CD4-positive, alpha-beta T cell (primary cell): ENCODE measurements around the gene HIGD1C. TPM values are rescaled to one million over a fixed set of nuclear protein-coding genes. Genes with fewer than 3 reads are reported as not detected.

Experiments used
- ATAC-seq: fragments of 200-7000 bp; cut with Tn5 transposase; one replicate; pipeline ENCODE4 v1.10.0; 2022; ENCODE audit warnings: mild to moderate bottlenecking; ENCODE audit not compliant: poor library complexity
- CTCF ChIA-PET: fragments of 350-600 bp; sonication (Branson Sonifier 250); formaldehyde crosslinking; loops from one replicate; lab custom pipeline; 2021; ENCODE audit warnings: antibody characterized with exemption, inconsistent platforms; lab: Charles Lee
- POLR2A ChIA-PET: fragments of 350-600 bp; sonication (Branson Sonifier 250); formaldehyde crosslinking; loops from one replicate; lab custom pipeline; 2021; ENCODE audit warnings: antibody characterized with exemption, inconsistent platforms; lab: Charles Lee
- DNase-seq, 14 experiments: peaks; one replicate each; pipeline ENCODE4 v3.0.0-alpha.2; 2013 to 2020; ENCODE audit warnings: mixed read lengths in 2 of 14
- H3K27ac ChIP-seq, 2 donors: one replicate each; pipeline versions ENCODE4 v1.5.1 to v1.7.0; 2013; ENCODE audit warnings: low read length in 2 of 2, low read depth in 1 of 2, mild to moderate bottlenecking in 1 of 2
- H3K27me3 ChIP-seq, 2 experiments: 1 replicate in 1 of 2; 2 replicates in 1 of 2; pipeline versions ENCODE4 v1.6.1 to v1.7.0; 2013; ENCODE audit warnings: low read length in 2 of 2, control low read depth in 1 of 2, mild to moderate bottlenecking in 1 of 2, moderate library complexity in 1 of 2; ENCODE audit not compliant: insufficient read depth in 2 of 2, control insufficient read depth in 1 of 2
- H3K36me3 ChIP-seq: one replicate; pipeline ENCODE4 v1.6.1; 2013; ENCODE audit warnings: low read length, control low read depth; ENCODE audit not compliant: insufficient read depth
- H3K4me1 ChIP-seq: one replicate; pipeline ENCODE4 v1.6.1; 2013; ENCODE audit warnings: low read length, control low read depth; ENCODE audit not compliant: insufficient read depth
- H3K4me3 ChIP-seq: one replicate; pipeline ENCODE4 v1.5.1; 2013; ENCODE audit warnings: mild to moderate bottlenecking, low read length, moderate library complexity
- H3K9me3 ChIP-seq, 2 experiments: 1 replicate in 1 of 2; 2 replicates in 1 of 2; pipeline versions ENCODE4 v1.6.1 to v1.7.0; 2013; ENCODE audit warnings: low read length in 2 of 2, mild to moderate bottlenecking in 2 of 2, control low read depth in 1 of 2, moderate library complexity in 1 of 2; ENCODE audit not compliant: control insufficient read depth in 1 of 2, insufficient read depth in 1 of 2
- H3K27ac Mint-ChIP-seq: one replicate; pipeline ENCODE4 v1.8.0; 2020; ENCODE audit warnings: mixed read lengths
- H3K27me3 Mint-ChIP-seq: one replicate; pipeline ENCODE4 v1.8.0; 2021; ENCODE audit warnings: mixed read lengths
- H3K36me3 Mint-ChIP-seq: one replicate; pipeline ENCODE4 v1.8.0; 2021; ENCODE audit warnings: low read depth, mixed read lengths
- H3K4me1 Mint-ChIP-seq: one replicate; pipeline ENCODE4 v1.8.0; 2021; ENCODE audit warnings: low read depth, mixed read lengths
- H3K4me3 Mint-ChIP-seq: one replicate; pipeline ENCODE4 v1.8.0; 2020; ENCODE audit warnings: mild to moderate bottlenecking, mixed read lengths
- H3K9me3 Mint-ChIP-seq: one replicate; pipeline ENCODE4 v1.8.0; 2020; ENCODE audit warnings: mixed read lengths
- intact Hi-C, 2 experiments: fragments of 100-400 bp; cut with DNase I in 1 of 2; cut with micrococcal nuclease in 1 of 2; formaldehyde crosslinking; loops; one replicate each; pipeline versions ENCODE4 v1.15.1 to v1.9.0; 2023 to 2025; cut with DNase I, micrococcal nuclease
- total RNA-seq, 174 experiments: library from RNA in 2 of 174; stranded (reverse) in 2 of 174; gene quantifications; one replicate each; pipeline ENCODE4 v1.2.3 and lab custom pipeline; 2021 to 2026
- TF ChIP-seq, protein P1 (sequence below): fragments of 200-600 bp; IDR thresholded peaks from one replicate; pipeline ENCODE4 v1.8.0; 2022; ENCODE audit warnings: antibody characterized with exemption, mild to moderate bottlenecking

Gene HIGD1C
- total RNA-seq, 2 experiments from 2014 or later: not detected

DNA sequence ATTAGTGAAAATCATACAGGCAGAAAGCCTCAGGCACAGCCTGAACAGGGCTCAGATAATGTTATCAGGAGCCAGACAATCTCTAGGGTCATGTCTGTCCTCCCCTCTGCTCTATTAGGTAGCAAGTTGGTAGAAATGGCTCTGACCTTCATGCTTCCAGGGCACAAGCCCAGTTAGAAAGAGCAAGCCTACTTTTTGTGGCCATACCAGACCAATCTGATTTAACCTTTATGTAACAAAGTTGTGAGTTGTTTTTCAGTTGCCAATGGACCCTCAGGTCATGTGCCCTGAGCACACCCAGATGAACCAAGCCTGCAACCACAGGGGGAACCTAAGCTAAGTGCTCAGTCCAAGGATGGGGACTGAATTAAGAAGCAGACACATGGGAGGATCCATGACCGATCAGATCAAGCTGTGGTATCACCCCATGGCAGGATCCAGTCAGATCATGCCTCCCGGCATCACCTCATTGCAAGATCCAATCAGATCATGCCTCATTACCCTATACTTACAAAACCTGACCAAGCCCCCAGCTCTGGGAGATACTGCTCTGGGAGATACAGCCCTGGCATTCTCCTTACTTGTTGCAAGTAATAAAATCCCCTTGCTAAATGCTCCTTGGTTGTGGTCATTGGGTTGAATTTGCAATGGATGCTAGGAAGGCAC, 18.8 kb upstream of the HIGD1C start:
- Mint-ChIP-seq H3K27ac (no peak overlapping the region), H3K27me3 (no peaks in the 10 kb centered on the region), H3K4me3 (no peak overlapping the region), H3K9me3 (peaks cover 2% of the 10 kb centered on the region), H3K36me3 (no peaks in the 10 kb centered on the region), H3K4me1 (no peaks in the 10 kb centered on the region)
- no peaks in the 10 kb centered on the region for H3K36me3 ChIP-seq
- TF ChIP-seq, protein P1, sequence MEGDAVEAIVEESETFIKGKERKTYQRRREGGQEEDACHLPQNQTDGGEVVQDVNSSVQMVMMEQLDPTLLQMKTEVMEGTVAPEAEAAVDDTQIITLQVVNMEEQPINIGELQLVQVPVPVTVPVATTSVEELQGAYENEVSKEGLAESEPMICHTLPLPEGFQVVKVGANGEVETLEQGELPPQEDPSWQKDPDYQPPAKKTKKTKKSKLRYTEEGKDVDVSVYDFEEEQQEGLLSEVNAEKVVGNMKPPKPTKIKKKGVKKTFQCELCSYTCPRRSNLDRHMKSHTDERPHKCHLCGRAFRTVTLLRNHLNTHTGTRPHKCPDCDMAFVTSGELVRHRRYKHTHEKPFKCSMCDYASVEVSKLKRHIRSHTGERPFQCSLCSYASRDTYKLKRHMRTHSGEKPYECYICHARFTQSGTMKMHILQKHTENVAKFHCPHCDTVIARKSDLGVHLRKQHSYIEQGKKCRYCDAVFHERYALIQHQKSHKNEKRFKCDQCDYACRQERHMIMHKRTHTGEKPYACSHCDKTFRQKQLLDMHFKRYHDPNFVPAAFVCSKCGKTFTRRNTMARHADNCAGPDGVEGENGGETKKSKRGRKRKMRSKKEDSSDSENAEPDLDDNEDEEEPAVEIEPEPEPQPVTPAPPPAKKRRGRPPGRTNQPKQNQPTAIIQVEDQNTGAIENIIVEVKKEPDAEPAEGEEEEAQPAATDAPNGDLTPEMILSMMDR: no peak
- H3K9me3 ChIP-seq: peaks cover 0 to 18% of the 10 kb centered on the region in 2 experiments
- no peaks in the 10 kb centered on the region for H3K4me1 ChIP-seq
- no peak for DNase-seq
- H3K27me3 ChIP-seq: no peaks in the 10 kb centered on the region
- H3K27ac ChIP-seq: no peak overlapping the region
- ChIA-PET POLR2A (no interaction called here), CTCF (no interaction called here)
- intact Hi-C loops: no loop called here
- no peak overlapping the region for H3K4me3 ChIP-seq
- ATAC-seq: no peak

GRCh38 chr12:50934371-50934851, 17.9 kb upstream of the HIGD1C start:
- Mint-ChIP-seq H3K27ac (no peak overlapping the region), H3K9me3 (peaks cover 2% of the 10 kb centered on the region), H3K27me3 (no peaks in the 10 kb centered on the region), H3K36me3 (peaks cover 2% of the 10 kb centered on the region), H3K4me1 (no peaks in the 10 kb centered on the region), H3K4me3 (no peak overlapping the region)
- H3K27me3 ChIP-seq: no peaks in the 10 kb centered on the region
- ChIA-PET POLR2A (no interaction called here), CTCF (no interaction called here)
- intact Hi-C loops: no loop called here
- no peak for ATAC-seq
- H3K4me1 ChIP-seq: no peaks in the 10 kb centered on the region
- H3K4me3 ChIP-seq: no peak overlapping the region
- TF ChIP-seq, protein P1: no peak
- no peak for DNase-seq
- peaks cover 0 to 18% of the 10 kb centered on the region in 2 experiments for H3K9me3 ChIP-seq
- no peak overlapping the region for H3K27ac ChIP-seq
- H3K36me3 ChIP-seq: no peaks in the 10 kb centered on the region

DNA sequence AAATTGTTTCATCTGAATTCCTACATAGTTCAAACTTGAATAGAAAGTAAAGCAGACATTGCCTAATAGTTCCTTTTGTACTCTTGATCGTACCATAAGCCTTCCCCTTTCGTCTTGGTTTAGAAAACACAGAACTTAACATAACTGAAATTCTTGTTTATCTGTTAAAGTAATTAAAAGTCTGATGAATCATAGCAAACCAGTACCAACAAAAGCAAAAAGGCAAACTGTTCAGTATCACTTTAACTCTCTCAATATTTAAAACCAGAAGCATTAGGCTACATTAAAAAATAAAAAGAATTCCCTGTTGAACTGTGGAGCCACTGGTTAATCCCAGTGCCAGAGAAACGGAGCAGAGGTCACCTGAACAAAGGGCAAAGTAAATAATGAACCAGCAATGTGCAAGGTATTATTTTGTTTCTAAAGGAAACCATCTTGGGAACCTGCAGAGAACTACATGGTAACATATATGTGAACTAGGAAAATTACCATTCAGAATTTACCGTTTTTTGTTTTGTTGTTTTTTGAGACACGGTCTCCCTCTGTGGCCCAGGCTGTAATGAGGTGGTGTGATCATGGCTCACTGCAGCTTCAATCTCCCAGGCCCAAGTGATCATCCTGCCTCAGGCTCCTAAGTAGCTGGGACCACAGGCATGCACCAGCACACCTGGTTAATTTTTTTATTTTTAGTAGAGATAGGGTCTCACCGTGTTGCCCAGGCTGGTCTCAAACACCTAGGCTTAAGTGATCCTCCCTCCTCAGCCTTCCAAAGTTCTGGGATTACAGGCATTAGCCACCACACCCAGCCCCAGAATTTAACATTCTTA, 17.1 kb upstream of the HIGD1C start:
- no peak overlapping the region for H3K27ac ChIP-seq
- H3K36me3 Mint-ChIP-seq: peaks cover 4% of the 10 kb centered on the region
- no peaks in the 10 kb centered on the region for H3K36me3 ChIP-seq
- no peaks in the 10 kb centered on the region for H3K4me1 ChIP-seq
- H3K4me1 Mint-ChIP-seq: no peaks in the 10 kb centered on the region
- H3K9me3 Mint-ChIP-seq: peaks cover 2% of the 10 kb centered on the region
- H3K9me3 ChIP-seq: peaks cover 0 to 18% of the 10 kb centered on the region in 2 experiments
- no peaks in the 10 kb centered on the region for H3K27me3 Mint-ChIP-seq
- ATAC-seq (no peak), DNase-seq (no peak)
- no peaks in the 10 kb centered on the region for H3K27me3 ChIP-seq
- no peak overlapping the region for H3K4me3 Mint-ChIP-seq
- H3K27ac Mint-ChIP-seq: no peak overlapping the region
- intact Hi-C loops: no loop called here
- no peak overlapping the region for H3K4me3 ChIP-seq
- CTCF ChIA-PET: no interaction called here
- TF ChIP-seq, protein P1: no peak
- POLR2A ChIA-PET: no interaction called here
